Muscle of back (tissue), 11 donors: ENCODE measurements around the gene CCNJL. TPM values are rescaled to one million over a fixed set of nuclear protein-coding genes. Genes with fewer than 3 reads are reported as not detected.

ENCODE experiments used
- DNase-seq, 3 donors: peaks; one replicate each; pipeline versions ENCODE4 v3.0.0 to v3.0.0-alpha.2; 2013
- polyA plus RNA-seq, 10 donors: library from polyadenylated mRNA; unstranded; fragments of 120-200 nt; gene quantifications; one replicate each; pipeline ENCODE4 v1.2.1, GENCODE V29; 2013; ENCODE audit not compliant: insufficient read length in 10 of 10

CCNJL gene
- polyA plus RNA-seq, 10 donors: 3.9 to 7.4 (median 5.4) TPM

- no peak for DNase-seq
Measured at GRCh38 chr5:160229190-160229742, 83.1 kb downstream of the CCNJL start, which contains the start of gene FABP6. TSS of gene FABP6 (plus strand) at chr5:160229506. CDS start at chr5:160229558, 52 bp downstream.

GRCh38 chr5:160227012-160227411 is 85.4 kb downstream of the CCNJL start:
- no peak for DNase-seq

GRCh38 chr5:160221082-160221481 is 91.3 kb downstream of the CCNJL start:
- DNase-seq: no peak

GRCh38 chr5:160219356-160219755 is 93.0 kb downstream of the CCNJL start:
- no peak for DNase-seq

GRCh38 chr5:160213537-160213936 is 98.8 kb downstream of the CCNJL start:
- no peak for DNase-seq

GRCh38 chr5:160211352-160211751 is 101.0 kb downstream of the CCNJL start:
- DNase-seq: no peak

- DNase-seq: no peak
Measured at GRCh38 chr5:160210606-160211005, 101.8 kb downstream of the CCNJL start.

- DNase-seq: no peak
Measured at GRCh38 chr5:160209917-160210316, 102.4 kb downstream of the CCNJL start.

- no peak for DNase-seq
Measured at GRCh38 chr5:160207061-160207460, 105.3 kb downstream of the CCNJL start.

Other genes with a start within 250 kb of the CCNJL start
- gene PWWP2A, start 193.1 kb downstream of the CCNJL start, polyA plus RNA-seq: 10 to 100 TPM; 11.7 to 18.4 (median 14.3) TPM
- gene FABP6, start 83.1 kb downstream of the CCNJL start, polyA plus RNA-seq: under 1 TPM in 4 of 10 donors, not detected in 6; 0.23 to 0.37 (median 0.27) TPM
- gene C1QTNF2, start 58.1 kb upstream of the CCNJL start, polyA plus RNA-seq: 10 to 100 TPM; 17.6 to 44.1 (median 21.9) TPM
- gene FAM200C, start 87.5 kb upstream of the CCNJL start, polyA plus RNA-seq: 10 to 100 TPM in 6 of 10 donors, 1 to 10 TPM in 4; 8.0 to 17.7 (median 10.9) TPM
- gene SLU7, start 106.5 kb upstream of the CCNJL start, polyA plus RNA-seq: 10 to 100 TPM; 34.6 to 45.0 (median 40.0) TPM
- 10 to 100 TPM; 19.6 to 52.6 (median 34.0) TPM for gene PTTG1, start 109.3 kb upstream of the CCNJL start, polyA plus RNA-seq